ENCODE results near the gene LCN9. TPM values are rescaled to one million over a fixed set of nuclear protein-coding genes. Genes with fewer than 3 reads are reported as not detected.
A peak's percentile ranks its signal among the peaks of the same experiment; 100 is the strongest.

Gene LCN9
- total and polyA plus RNA-seq, 12 donors = not detected

- Histone ChIP-seq H3K36me3 (replicated peaks in 1 of 2) (no peaks in the 10 kb centered on the region), H3K4me1 (replicated peaks in 1 of 2) (no peaks in the 10 kb centered on the region), H3K27me3 (peaks cover 23% of the 10 kb centered on the region), H3K4me3 (no peak overlapping the region), H3K9me3 (replicated peaks in 1 of 3) (no peaks in the 10 kb centered on the region), H3K27ac (no peak overlapping the region)
- DNase-seq = peak in 1 of 7 donors; percentile 19
- intact Hi-C loops (cut with DNase I) = no loop called here
- TF ChIP-seq POLR2A (IDR thresholded peaks at IDR 0.05) = no peak
- WGBS, 4 donors = 2 to 7% (median 3%) methylated on average over 25 to 99 of the region's 103 CpGs; no CpG with 5 or more reads in 1 of the 4 donors
Measured at GRCh38 chr9:135714242-135715055, 51.3 kb downstream of the LCN9 start.

DNA sequence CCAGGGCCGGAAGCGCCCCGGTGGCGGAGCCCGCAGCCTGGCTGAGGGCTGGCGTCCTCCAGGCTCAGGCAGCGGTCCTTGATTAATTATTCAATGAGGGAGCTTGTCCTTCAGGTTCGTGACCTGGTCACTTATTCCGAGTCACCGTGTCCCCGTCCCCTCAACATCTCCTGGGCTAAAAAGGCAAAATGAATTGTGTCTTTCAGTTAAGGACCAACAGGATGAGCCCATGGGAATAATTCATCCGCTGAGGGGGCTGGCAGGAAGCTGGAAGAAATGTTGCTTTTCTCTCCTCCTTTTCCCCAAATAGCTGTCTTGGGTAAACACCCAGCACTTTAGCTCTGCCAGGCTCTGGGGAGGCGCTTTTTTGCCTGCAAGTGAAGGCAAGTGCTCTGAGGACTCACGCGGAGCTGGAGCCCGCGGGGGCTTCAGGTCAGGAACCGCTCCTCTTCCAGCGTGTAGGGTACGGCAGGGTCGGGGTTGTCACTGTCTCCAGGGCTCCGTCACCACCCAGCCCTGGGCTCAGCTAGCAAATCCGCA lies 52.0 kb downstream of the LCN9 start:
- no peak for DNase-seq
- no peak overlapping the region for H3K27ac ChIP-seq
- TF ChIP-seq POLR2A (IDR thresholded peaks at IDR 0.05) (no peak), CTCF (IDR thresholded peaks at IDR 0.05) (no peak)
- no peaks in the 10 kb centered on the region for H3K4me1 ChIP-seq (replicated peaks in 1 of 2)
- peaks cover 23% of the 10 kb centered on the region for H3K27me3 ChIP-seq
- 29 to 51% (median 41%) methylated on average over 11 to 23 of the region's 23 CpGs for WGBS, 4 donors
- H3K4me3 ChIP-seq = no peak overlapping the region
- H3K9me3 ChIP-seq (replicated peaks in 1 of 3) = no peaks in the 10 kb centered on the region
- intact Hi-C loops (cut with DNase I) = no loop called here
- H3K36me3 ChIP-seq (replicated peaks in 1 of 2) = no peaks in the 10 kb centered on the region

GRCh38 chr9:135716045-135716444 lies 52.9 kb downstream of the LCN9 start:
- Histone ChIP-seq H3K27me3 (peaks cover 23% of the 10 kb centered on the region), H3K4me1 (replicated peaks in 1 of 2) (no peaks in the 10 kb centered on the region), H3K27ac (no peak overlapping the region), H3K9me3 (replicated peaks in 1 of 3) (no peaks in the 10 kb centered on the region), H3K4me3 (no peak overlapping the region), H3K36me3 (replicated peaks in 1 of 2) (no peaks in the 10 kb centered on the region)
- intact Hi-C loops (cut with DNase I) = no loop called here
- TF ChIP-seq CTCF (IDR thresholded peaks at IDR 0.05) (no peak), POLR2A (IDR thresholded peaks at IDR 0.05) (no peak)
- WGBS, 4 donors = 79 to 84% (median 82%) methylated on average over 10 to 11 of the region's 11 CpGs
- DNase-seq = no peak

Other genes with a start within 250 kb of the LCN9 start
- gene PPP1R26, start 183.5 kb upstream of the LCN9 start, total RNA-seq = 10 to 100 TPM; 10.3 to 34.8 (median 17.5) TPM
- gene PPP1R26, start 183.5 kb upstream of the LCN9 start, polyA plus RNA-seq = 10 to 100 TPM in 2 of 3 donors, 1 to 10 TPM in 1; 3.3 to 20.7 (median 11.5) TPM
- gene MRPS2, start 162.6 kb upstream of the LCN9 start, total RNA-seq = 10 to 100 TPM; 43.7 to 84.1 (median 60.2) TPM
- gene MRPS2, start 162.6 kb upstream of the LCN9 start, polyA plus RNA-seq = 10 to 100 TPM; 31.8 to 62.0 (median 52.0) TPM
- gene LCN1, start 141.9 kb upstream of the LCN9 start, total RNA-seq = not detected
- not detected for gene LCN1, start 141.9 kb upstream of the LCN9 start, polyA plus RNA-seq
- not detected for gene OBP2A, start 117.2 kb upstream of the LCN9 start, total RNA-seq
- not detected for gene OBP2A, start 117.2 kb upstream of the LCN9 start, polyA plus RNA-seq
- under 1 TPM in 1 of 9 donors, not detected in 8; 0.17 TPM for gene PAEP, start 101.6 kb upstream of the LCN9 start, total RNA-seq
- gene PAEP, start 101.6 kb upstream of the LCN9 start, polyA plus RNA-seq = not detected
- gene GLT6D1, start 23.8 kb upstream of the LCN9 start, total RNA-seq = not detected
- not detected for gene GLT6D1, start 23.8 kb upstream of the LCN9 start, polyA plus RNA-seq
- not detected for gene SOHLH1, start 36.2 kb downstream of the LCN9 start, total RNA-seq
- gene SOHLH1, start 36.2 kb downstream of the LCN9 start, polyA plus RNA-seq = not detected
- 1 to 10 TPM in 1 of 9 donors, under 1 TPM in 2, not detected in 6; 0.11 to 2.4 (median 0.28) TPM for gene KCNT1, start 38.9 kb downstream of the LCN9 start, total RNA-seq
- under 1 TPM; 0.05 to 0.32 (median 0.20) TPM for gene KCNT1, start 38.9 kb downstream of the LCN9 start, polyA plus RNA-seq
- 100 to 1,000 TPM in 1 of 9 donors, 10 to 100 TPM in 8; 21.4 to 108 (median 29.0) TPM for gene CAMSAP1, start 244.2 kb downstream of the LCN9 start, total RNA-seq
- gene CAMSAP1, start 244.2 kb downstream of the LCN9 start, polyA plus RNA-seq = 10 to 100 TPM in 1 of 3 donors, 1 to 10 TPM in 2; 4.6 to 17.9 (median 8.8) TPM

Measured in adrenal gland (tissue), 12 donors.